Measurements from ENCODE around the gene HEPACAM.
"Not testable (repeated sequence)": the region's sequence is repeated elsewhere in the genome, so short reads cannot be mapped to it uniquely, and the experiment has no call there.

Gene HEPACAM

DNA sequence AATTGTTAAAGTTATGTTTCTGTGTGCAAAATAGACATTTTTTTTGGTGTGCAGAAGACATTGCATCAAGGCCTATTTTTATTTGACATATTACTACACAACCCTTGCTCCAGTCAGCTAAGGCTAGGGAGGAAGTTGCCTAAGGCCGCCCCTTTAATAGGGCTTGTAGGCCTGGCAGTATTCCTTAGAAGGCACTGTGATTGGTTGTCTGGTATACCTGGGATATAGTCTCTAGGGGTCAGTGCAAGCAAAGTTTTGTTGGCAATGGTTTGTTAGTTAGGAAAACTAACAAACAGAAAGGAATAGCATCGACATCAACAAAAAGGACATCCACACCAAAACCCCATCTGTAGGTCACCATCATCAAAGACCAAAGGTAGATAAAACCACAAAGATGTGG is 35.1 kb upstream of the HEPACAM start:
- ATAC-seq = peak; percentile 57; the same call in 2 of the 3 replicates
- TF ChIP-seq ARNTL (CRISPR knock-in tag; IDR thresholded peaks at IDR 0.05; ENCODE audit: borderline replicate concordance, low read depth) (no peak), ISL1 (CRISPR knock-in tag; IDR thresholded peaks at IDR 0.05) (no peak), SNAI2 (CRISPR knock-in tag; IDR thresholded peaks at IDR 0.05) (no peak)

DNA sequence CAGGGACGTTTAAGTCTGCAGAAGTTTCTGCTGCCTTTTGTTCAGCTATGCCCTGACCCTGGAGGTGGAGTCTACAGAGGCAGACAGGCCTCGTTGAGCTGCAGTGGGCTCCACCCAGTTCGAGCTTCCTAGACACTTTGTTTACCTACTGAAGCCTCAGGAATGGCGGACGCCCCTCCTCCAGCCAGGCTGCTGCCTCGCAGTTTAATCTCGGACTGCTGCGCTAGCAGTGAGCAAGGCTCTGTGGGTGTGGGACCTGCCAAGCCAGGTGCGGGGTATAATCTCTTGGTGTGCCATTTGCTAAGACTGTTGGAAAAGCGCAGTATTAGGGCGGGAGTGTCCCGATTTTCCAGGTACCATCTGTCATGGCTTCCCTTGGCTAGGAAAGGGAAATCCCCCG is 32.4 kb upstream of the HEPACAM start:
- not testable (repeated sequence) for ATAC-seq

DNA sequence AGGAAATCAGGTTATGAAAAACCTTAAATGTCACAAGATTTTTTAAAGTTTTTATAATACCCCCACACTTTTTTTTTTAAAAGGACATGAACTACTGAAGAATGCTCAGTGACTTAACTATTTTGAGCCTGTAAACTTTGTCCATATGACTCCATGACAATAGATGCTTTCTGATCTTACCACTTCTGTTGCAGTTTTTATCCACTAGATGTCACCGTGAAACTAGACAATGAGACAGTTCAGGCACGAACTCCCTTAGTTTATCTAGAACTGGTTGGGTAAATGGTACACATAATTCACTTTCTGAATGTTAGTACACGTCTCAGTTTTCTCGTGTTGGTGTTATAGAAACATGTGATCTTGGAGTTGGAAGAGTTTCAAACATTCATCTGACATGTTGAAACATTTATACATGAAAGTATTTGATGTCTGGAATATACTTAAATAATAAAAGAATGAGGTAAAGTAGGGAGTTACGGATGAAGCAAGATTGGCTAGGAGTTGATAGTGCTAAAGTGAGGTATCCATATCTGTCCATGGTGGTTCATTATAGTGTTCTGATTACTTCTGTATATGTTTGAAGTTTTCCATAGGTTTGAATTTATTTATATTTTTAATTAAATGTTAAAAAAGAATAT is 26.2 kb upstream of the HEPACAM start:
- TF ChIP-seq SNAI2 (CRISPR knock-in tag; IDR thresholded peaks at IDR 0.05) (no peak), TCF4 (CRISPR knock-in tag; IDR thresholded peaks at IDR 0.05; ENCODE audit: borderline replicate concordance) (no peak), PPARA (CRISPR knock-in tag; IDR thresholded peaks at IDR 0.05; ENCODE audit: borderline replicate concordance) (no peak), ARNTL (CRISPR knock-in tag; IDR thresholded peaks at IDR 0.05; ENCODE audit: borderline replicate concordance, low read depth) (no peak), ZFP30 (CRISPR knock-in tag; IDR thresholded peaks at IDR 0.05) (no peak), ESRRG (CRISPR knock-in tag; IDR thresholded peaks at IDR 0.05) (no peak)
- ATAC-seq = peak; percentile 100

DNA sequence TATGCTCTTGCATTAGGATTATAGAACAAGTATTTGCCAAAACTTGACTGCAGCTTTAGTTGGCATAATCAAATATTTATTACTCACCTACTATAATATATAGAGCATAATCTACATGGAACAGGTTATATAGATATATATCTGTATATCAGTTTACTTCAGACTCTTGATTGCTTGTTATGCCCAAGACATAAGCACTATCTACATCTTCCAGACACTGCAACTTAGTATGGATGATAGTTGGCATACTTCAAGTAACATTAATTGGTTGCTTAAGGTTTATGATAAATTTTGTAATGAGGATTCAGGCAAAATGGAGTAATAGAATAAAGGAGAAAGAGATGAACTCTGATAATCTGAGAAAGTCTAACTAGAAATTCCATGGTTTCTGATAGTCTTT is 19.2 kb upstream of the HEPACAM start:
- ATAC-seq = no peak
- TF ChIP-seq ZNF70 (CRISPR knock-in tag; IDR thresholded peaks at IDR 0.05) (no peak), PPARA (CRISPR knock-in tag; IDR thresholded peaks at IDR 0.05; ENCODE audit: borderline replicate concordance) (no peak), ZNF8 (CRISPR knock-in tag; IDR thresholded peaks at IDR 0.05) (no peak), RARB (CRISPR knock-in tag; IDR thresholded peaks at IDR 0.05) (no peak), CSDC2 (CRISPR knock-in tag; IDR thresholded peaks at IDR 0.05) (no peak), POU6F1 (CRISPR knock-in tag; IDR thresholded peaks at IDR 0.05; ENCODE audit: borderline replicate concordance, low read depth) (no peak), SNAI2 (CRISPR knock-in tag; IDR thresholded peaks at IDR 0.05) (no peak), ARNTL (CRISPR knock-in tag; IDR thresholded peaks at IDR 0.05; ENCODE audit: borderline replicate concordance, low read depth) (no peak), ZFP3 (CRISPR knock-in tag; IDR thresholded peaks at IDR 0.05) (no peak), ZC3H10 (CRISPR knock-in tag; IDR thresholded peaks at IDR 0.05) (no peak), BACH2 (CRISPR knock-in tag; IDR thresholded peaks at IDR 0.05; ENCODE audit: borderline replicate concordance) (no peak), TCF4 (CRISPR knock-in tag; IDR thresholded peaks at IDR 0.05; ENCODE audit: borderline replicate concordance) (no peak), ZNF565 (CRISPR knock-in tag; conservative IDR thresholded peaks at IDR 0.05; ENCODE audit: low read depth) (no peak)
- TF ChIP-seq, protein P1, sequence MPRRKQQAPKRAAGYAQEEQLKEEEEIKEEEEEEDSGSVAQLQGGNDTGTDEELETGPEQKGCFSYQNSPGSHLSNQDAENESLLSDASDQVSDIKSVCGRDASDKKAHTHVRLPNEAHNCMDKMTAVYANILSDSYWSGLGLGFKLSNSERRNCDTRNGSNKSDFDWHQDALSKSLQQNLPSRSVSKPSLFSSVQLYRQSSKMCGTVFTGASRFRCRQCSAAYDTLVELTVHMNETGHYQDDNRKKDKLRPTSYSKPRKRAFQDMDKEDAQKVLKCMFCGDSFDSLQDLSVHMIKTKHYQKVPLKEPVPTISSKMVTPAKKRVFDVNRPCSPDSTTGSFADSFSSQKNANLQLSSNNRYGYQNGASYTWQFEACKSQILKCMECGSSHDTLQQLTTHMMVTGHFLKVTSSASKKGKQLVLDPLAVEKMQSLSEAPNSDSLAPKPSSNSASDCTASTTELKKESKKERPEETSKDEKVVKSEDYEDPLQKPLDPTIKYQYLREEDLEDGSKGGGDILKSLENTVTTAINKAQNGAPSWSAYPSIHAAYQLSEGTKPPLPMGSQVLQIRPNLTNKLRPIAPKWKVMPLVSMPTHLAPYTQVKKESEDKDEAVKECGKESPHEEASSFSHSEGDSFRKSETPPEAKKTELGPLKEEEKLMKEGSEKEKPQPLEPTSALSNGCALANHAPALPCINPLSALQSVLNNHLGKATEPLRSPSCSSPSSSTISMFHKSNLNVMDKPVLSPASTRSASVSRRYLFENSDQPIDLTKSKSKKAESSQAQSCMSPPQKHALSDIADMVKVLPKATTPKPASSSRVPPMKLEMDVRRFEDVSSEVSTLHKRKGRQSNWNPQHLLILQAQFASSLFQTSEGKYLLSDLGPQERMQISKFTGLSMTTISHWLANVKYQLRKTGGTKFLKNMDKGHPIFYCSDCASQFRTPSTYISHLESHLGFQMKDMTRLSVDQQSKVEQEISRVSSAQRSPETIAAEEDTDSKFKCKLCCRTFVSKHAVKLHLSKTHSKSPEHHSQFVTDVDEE (CRISPR knock-in tag; IDR thresholded peaks at IDR 0.05) = no peak
- TF ChIP-seq, protein P2, sequence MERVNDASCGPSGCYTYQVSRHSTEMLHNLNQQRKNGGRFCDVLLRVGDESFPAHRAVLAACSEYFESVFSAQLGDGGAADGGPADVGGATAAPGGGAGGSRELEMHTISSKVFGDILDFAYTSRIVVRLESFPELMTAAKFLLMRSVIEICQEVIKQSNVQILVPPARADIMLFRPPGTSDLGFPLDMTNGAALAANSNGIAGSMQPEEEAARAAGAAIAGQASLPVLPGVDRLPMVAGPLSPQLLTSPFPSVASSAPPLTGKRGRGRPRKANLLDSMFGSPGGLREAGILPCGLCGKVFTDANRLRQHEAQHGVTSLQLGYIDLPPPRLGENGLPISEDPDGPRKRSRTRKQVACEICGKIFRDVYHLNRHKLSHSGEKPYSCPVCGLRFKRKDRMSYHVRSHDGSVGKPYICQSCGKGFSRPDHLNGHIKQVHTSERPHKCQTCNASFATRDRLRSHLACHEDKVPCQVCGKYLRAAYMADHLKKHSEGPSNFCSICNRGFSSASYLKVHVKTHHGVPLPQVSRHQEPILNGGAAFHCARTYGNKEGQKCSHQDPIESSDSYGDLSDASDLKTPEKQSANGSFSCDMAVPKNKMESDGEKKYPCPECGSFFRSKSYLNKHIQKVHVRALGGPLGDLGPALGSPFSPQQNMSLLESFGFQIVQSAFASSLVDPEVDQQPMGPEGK (CRISPR knock-in tag; IDR thresholded peaks at IDR 0.05; ENCODE audit: borderline replicate concordance) = no peak

DNA sequence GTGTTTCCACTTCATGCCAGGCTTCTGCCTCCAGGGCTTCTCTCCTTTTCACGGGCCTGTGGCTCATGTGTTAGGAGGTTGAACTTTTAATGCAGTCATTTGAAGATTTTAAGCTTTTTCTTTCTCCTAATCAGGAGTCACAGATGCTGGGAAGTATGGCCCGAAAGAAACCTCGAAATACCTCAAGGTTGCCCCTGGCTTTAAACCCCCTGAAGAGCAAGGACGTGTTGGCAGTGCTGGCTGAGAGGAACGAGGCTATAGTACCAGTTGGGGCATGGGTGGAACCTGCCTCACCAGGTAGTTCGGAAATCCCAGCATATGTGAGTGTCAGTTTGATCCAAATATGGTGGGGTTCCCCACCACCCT is 18.7 kb upstream of the HEPACAM start:
- ATAC-seq = no peak
- no peak for TF ChIP-seq POU6F1 (CRISPR knock-in tag; IDR thresholded peaks at IDR 0.05; ENCODE audit: borderline replicate concordance, low read depth)
- TF ChIP-seq CSDC2 (CRISPR knock-in tag; IDR thresholded peaks at IDR 0.05) = no peak
- TF ChIP-seq GLIS3 (CRISPR knock-in tag; IDR thresholded peaks at IDR 0.05) = no peak
- TF ChIP-seq ZNF70 (CRISPR knock-in tag; IDR thresholded peaks at IDR 0.05) = no peak
- no peak for TF ChIP-seq ARNTL (CRISPR knock-in tag; IDR thresholded peaks at IDR 0.05; ENCODE audit: borderline replicate concordance, low read depth)
- no peak for TF ChIP-seq ZFP3 (CRISPR knock-in tag; IDR thresholded peaks at IDR 0.05)
- TF ChIP-seq, protein P3, sequence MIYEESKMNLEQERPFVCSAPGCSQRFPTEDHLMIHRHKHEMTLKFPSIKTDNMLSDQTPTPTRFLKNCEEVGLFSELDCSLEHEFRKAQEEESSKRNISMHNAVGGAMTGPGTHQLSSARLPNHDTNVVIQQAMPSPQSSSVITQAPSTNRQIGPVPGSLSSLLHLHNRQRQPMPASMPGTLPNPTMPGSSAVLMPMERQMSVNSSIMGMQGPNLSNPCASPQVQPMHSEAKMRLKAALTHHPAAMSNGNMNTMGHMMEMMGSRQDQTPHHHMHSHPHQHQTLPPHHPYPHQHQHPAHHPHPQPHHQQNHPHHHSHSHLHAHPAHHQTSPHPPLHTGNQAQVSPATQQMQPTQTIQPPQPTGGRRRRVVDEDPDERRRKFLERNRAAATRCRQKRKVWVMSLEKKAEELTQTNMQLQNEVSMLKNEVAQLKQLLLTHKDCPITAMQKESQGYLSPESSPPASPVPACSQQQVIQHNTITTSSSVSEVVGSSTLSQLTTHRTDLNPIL (CRISPR knock-in tag; IDR thresholded peaks at IDR 0.05; ENCODE audit: low read depth) = no peak
- TF ChIP-seq ZNF8 (CRISPR knock-in tag; IDR thresholded peaks at IDR 0.05) = no peak
- TF ChIP-seq, protein P1 (CRISPR knock-in tag; IDR thresholded peaks at IDR 0.05) = no peak
